ENCODE data around the gene HNRNPL.
"Not testable (repeated sequence)": the region's sequence is repeated elsewhere in the genome, so short reads cannot be mapped to it uniquely, and the experiment has no call there.

Gene HNRNPL

DNA sequence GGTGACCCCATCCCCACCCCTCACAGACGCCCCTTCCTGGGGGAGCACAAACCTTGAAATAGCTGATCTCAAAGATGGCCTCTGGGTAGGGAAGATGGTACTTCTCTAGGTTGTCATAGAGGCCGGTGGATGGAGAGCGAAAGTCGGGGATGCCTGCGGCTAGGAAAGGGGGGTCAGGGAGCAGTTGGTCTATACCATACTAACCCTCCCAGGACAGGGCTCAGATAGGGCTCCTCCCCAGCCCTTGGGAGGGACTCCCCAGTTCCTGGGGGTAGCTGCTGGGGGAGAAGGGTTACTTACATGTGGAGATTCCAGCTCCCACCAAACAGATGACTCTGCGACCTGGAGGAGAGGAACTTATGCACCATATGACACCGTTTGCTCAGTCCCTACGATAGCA lies 40.0 kb upstream of the HNRNPL start:
- TF ChIP-seq, protein P1, sequence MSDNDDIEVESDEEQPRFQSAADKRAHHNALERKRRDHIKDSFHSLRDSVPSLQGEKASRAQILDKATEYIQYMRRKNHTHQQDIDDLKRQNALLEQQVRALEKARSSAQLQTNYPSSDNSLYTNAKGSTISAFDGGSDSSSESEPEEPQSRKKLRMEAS (IDR thresholded peaks at IDR 0.05; ENCODE audit: low read depth, low read length), result no peak
- TF ChIP-seq MYC (IDR thresholded peaks at IDR 0.05; ENCODE audit: low read depth, low read length) (no peak), POLR2A (IDR thresholded peaks at IDR 0.05; ENCODE audit: extremely low read depth, insufficient read length) (no peak)
- TF ChIP-seq, protein P2, sequence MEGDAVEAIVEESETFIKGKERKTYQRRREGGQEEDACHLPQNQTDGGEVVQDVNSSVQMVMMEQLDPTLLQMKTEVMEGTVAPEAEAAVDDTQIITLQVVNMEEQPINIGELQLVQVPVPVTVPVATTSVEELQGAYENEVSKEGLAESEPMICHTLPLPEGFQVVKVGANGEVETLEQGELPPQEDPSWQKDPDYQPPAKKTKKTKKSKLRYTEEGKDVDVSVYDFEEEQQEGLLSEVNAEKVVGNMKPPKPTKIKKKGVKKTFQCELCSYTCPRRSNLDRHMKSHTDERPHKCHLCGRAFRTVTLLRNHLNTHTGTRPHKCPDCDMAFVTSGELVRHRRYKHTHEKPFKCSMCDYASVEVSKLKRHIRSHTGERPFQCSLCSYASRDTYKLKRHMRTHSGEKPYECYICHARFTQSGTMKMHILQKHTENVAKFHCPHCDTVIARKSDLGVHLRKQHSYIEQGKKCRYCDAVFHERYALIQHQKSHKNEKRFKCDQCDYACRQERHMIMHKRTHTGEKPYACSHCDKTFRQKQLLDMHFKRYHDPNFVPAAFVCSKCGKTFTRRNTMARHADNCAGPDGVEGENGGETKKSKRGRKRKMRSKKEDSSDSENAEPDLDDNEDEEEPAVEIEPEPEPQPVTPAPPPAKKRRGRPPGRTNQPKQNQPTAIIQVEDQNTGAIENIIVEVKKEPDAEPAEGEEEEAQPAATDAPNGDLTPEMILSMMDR (IDR thresholded peaks at IDR 0.05; ENCODE audit: low read depth, low read length), result no peak
- no peak overlapping the region for H3K4me3 ChIP-seq (ENCODE audit: low read depth, low read length)
- DNase-seq (ENCODE audit: low read depth), result no peak

DNA sequence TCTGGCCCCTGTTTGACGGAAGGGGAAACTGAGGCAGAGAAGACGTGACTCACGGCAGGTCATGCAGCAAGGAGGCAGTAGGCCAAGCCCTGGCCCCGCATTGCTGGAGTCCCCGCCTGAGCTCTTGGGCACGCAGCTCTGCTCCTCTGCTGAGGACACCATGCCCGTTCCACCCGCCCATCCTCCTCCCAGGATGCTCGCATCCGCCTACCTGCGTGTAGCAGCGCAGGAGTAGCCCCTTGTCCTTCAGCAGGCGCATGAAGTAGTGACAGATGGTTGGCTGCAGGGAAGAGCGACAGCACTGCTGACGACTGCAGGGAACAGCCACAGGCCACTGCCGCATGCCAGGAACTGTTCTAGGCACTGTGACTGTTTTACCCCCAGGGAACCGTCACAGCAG lies 39.1 kb upstream of the HNRNPL start:
- no peak for DNase-seq (ENCODE audit: low read depth)
- TF ChIP-seq, protein P1 (IDR thresholded peaks at IDR 0.05; ENCODE audit: low read depth, low read length), result no peak
- TF ChIP-seq MYC (IDR thresholded peaks at IDR 0.05; ENCODE audit: low read depth, low read length), result no peak
- no peak for TF ChIP-seq POLR2A (IDR thresholded peaks at IDR 0.05; ENCODE audit: extremely low read depth, insufficient read length)
- TF ChIP-seq, protein P2 (IDR thresholded peaks at IDR 0.05; ENCODE audit: low read depth, low read length), result no peak

DNA sequence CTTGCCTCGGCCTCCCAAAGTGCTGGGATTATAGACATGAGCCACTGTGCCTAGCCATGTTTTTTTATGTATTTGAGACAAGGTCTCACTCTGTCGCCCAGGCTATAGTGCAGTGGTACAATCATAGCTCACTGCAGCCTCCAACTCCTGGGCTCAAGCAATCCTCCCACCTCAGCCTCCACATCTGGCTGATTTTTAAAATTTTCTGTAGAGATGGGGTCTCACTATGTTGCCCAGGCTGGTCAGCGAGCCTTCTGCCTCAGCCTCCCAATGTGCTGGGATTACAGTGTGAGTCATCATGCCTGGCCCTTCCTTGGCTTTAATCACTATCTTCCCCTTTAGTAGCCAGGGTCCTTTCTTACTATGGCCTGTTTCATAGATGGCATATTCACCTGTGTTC lies 34.9 kb upstream of the HNRNPL start:
- not testable (repeated sequence) for DNase-seq (ENCODE audit: low read depth); H3K4me3 ChIP-seq (ENCODE audit: low read depth, low read length)

More for the DNA sequence above, 39.1 kb upstream of the HNRNPL start:
- no peak overlapping the region for H3K4me3 ChIP-seq (ENCODE audit: low read depth, low read length)

DNA sequence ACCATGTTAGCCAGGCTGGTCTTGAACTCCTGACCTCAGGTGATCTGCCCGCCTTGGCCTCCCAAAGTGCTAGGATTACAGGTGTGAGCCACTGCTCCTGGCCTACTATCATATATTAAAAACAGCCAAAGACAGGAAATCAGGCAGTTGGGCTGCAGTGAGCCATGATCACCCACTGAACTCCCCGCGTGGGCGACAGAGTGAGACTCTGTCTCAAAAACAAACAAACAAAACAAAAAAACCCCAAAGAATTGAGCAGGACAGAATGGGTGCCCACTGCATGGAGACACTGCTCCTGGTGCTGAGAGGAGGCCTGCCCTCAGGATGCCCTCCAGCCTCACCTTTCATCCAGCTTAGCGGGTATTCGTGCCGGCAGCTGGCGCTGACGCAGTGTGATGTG lies 33.5 kb upstream of the HNRNPL start:
- no peak overlapping the region for H3K4me3 ChIP-seq (ENCODE audit: low read depth, low read length)
- no peak for TF ChIP-seq POLR2A (IDR thresholded peaks at IDR 0.05; ENCODE audit: extremely low read depth, insufficient read length)
- TF ChIP-seq MYC (IDR thresholded peaks at IDR 0.05; ENCODE audit: low read depth, low read length), result no peak
- TF ChIP-seq, protein P2 (IDR thresholded peaks at IDR 0.05; ENCODE audit: low read depth, low read length), result no peak
- TF ChIP-seq, protein P1 (IDR thresholded peaks at IDR 0.05; ENCODE audit: low read depth, low read length), result no peak
- no peak for DNase-seq (ENCODE audit: low read depth)

DNA sequence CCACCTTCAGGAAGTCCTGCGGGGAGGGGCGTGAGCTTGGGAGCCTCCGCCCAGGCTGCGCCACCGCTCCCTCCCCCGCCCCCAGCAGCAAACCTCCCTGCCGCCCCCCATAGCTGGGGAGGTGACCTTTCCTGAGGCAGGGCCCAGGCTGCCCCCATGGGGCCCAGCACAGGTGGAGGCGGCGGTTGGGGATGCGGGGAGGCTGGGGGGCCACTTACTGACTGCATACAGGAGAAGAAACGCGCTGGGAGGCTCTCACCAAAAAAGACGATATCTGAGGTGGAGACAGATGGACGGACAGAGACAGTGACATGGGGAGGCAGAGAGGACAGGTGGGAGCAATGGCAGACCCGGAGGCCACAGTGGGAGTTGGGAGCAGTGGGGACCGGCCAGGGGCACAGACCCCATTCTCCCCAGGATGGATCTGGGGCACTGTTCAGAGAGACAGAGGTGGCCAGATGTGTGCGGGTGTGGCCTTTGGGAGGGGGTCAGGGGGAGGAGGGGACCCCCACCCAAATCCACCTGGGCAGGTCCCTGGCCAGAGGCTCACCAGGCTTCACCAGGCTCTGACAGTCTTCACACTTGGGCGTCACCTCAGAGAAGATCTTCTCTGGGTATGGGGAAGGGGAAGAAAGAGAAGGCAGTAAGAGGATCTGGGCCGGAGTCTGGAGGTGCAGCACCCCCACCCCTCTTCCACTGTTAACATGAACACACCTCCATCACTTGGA lies 31.3 kb upstream of the HNRNPL start:
- H3K4me3 ChIP-seq (ENCODE audit: low read depth, low read length), result no peak overlapping the region
- DNase-seq (ENCODE audit: low read depth), result no peak
- TF ChIP-seq, protein P1 (IDR thresholded peaks at IDR 0.05; ENCODE audit: low read depth, low read length), result no peak
- TF ChIP-seq, protein P2 (IDR thresholded peaks at IDR 0.05; ENCODE audit: low read depth, low read length), result no peak
- no peak for TF ChIP-seq POLR2A (IDR thresholded peaks at IDR 0.05; ENCODE audit: extremely low read depth, insufficient read length)
- no peak for TF ChIP-seq MYC (IDR thresholded peaks at IDR 0.05; ENCODE audit: low read depth, low read length)

DNA sequence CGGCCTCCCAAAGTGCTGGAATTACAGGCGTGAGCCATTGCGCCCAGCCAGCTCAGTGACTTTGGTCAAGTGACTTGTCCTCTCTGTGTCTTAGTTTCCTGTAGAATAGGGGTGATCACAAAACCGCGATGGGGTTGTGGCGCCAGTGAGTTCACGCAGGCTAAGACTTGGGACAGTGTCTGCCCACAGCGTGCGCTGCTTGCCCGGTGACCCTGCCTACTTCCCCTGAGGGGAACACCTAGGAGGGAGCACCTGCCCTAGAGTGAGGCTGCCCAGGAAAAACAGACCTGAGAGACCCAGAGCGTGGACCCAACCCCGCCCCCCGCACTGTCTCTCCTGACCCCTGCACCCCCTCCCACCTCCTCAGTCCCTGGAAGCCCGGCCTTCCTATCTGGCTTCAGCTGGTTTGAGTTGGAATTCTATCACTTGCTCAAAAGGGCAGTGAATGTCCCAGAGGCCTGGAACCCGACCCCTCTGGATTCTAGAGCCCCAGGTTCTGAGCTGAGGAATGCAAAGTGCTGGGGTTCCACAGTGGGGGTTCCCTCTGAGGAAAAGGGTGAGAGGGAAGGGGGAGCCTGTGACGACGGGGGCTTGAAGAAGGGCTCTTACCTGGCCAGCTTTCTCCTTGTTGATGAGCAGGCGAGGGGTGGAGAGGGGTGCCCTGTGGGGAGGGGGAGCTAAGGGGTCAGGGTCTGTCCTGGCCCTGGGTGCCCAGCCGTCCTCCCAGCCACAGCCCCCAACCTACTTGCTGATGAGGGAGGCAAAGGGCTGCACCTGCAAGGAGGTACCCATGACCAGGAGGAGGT lies 30.5 kb upstream of the HNRNPL start:
- TF ChIP-seq, protein P2 (IDR thresholded peaks at IDR 0.05; ENCODE audit: low read depth, low read length), result no peak
- no peak for TF ChIP-seq POLR2A (IDR thresholded peaks at IDR 0.05; ENCODE audit: extremely low read depth, insufficient read length)
- TF ChIP-seq, protein P1 (IDR thresholded peaks at IDR 0.05; ENCODE audit: low read depth, low read length), result no peak
- no peak for TF ChIP-seq MYC (IDR thresholded peaks at IDR 0.05; ENCODE audit: low read depth, low read length)
- H3K4me3 ChIP-seq (ENCODE audit: low read depth, low read length), result no peak overlapping the region
- no peak for DNase-seq (ENCODE audit: low read depth)
